HG03354 (cell line): ENCODE data around the gene SPIN1.

Experiments used
- ATAC-seq: cut with Tn5 transposase; IDR thresholded peaks from one replicate; pipeline ENCODE4 v1.9.1; 2021; ENCODE audit warnings: mild to moderate bottlenecking; ENCODE audit not compliant: unreplicated experiment, poor library complexity, severe bottlenecking

Gene SPIN1

DNA sequence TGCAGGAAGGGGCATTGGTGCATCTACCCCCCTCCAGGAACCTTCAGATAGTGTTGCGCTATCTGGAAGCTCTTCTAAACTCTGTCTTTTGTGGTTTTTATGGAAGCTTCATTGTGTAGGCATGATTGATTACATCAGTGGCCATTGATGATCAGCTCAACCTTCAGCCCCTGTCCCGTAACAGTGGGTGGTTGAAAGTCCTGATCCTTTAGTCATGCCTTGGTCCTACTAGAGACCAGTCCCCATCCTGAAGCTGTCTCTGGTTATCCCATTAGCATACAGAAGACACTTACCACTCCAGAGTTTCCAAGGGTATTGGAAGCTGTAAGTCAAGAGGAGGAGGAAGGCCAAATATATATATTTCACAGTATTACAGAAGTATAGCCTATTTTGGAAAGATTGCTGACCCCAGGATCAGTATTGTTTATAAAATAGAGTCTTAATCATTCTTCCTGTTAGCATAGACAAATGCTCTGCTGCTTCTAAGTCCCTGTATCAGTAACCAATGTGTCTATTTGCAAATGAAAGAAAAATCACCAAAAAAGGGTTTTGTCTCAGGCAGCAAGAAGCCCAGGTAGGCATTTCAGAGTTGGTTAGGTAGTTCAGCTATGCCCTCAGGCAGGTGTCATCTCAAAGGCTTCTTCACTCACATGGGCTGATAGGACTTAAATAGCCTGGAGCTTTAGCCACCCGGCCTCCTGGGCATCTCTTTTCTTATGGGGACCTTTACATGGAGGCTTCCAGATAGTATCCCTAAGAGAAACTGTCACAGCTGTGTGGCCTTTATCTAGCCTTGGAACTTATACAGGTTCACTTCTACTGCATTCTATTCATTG is 41.6 kb downstream of the SPIN1 start:
- no peak for ATAC-seq

DNA sequence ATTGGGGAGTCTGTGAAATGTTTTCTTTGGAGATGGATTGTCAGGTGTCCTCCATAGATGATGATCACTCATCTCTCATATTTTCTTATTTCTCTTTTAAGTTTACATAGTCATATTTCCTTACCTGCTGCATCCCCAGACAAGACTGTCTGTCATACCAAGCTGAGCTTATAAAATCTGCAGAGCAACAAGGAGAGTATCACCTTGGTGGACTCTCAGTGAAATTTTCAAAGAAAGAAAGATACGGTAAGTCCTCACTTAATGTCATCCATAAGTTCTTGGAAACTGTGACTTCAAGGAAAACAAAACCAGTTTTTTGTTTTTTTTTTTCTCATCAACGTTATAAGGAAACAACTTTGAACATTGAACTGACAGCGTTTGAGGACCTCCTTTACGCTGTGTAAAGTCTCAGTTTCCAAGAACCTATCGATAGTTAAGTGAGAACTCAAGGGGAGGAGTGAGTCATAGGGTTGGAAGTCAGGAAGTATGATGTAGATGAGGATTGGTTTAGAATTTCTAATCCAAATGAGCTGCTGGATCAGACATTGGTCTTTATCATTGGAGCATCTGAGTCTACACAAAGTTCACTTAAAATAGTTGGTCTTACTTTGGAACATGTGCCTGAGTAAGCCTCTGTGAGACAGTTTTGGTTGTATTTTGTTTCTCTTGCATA is 45.5 kb downstream of the SPIN1 start:
- no peak for ATAC-seq

DNA sequence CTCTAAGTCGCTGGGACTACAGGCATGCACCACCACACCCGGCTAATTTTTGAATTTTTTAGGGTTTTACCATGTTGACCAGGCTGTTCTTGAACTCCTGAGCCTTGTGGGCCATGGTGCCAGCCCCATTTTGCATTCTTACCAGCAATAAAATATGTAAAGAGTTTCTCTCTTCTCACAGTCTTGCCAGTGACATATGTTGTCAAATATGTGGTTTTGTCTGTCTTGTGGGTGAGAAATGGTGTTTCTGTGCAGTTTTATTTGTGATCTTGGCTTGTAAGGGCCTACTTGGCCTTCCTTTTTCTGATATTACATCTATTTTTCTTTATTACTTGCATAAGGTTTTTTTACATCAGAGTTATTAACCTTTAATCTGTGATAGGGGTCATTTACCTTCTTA is 47.1 kb downstream of the SPIN1 start:
- ATAC-seq = no peak

DNA sequence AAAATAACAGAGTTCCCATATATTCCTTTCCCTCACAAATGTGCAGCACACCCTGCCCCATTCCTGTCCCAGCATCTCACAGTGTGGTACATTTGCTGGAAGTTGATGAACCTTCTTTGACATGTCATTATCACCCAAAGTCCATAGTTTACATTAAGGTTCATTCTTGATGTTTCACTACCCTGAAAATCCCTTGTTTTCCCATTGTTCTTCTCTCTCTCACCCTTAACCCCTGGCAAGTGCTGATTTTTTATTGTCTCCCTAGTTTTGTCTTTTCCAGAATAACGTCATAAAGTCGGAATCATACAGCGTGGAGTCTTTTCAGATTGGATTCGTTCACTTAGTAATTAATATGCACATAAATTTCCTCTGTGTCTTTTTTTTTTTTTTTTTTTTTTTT is 48.1 kb downstream of the SPIN1 start:
- no peak for ATAC-seq

DNA sequence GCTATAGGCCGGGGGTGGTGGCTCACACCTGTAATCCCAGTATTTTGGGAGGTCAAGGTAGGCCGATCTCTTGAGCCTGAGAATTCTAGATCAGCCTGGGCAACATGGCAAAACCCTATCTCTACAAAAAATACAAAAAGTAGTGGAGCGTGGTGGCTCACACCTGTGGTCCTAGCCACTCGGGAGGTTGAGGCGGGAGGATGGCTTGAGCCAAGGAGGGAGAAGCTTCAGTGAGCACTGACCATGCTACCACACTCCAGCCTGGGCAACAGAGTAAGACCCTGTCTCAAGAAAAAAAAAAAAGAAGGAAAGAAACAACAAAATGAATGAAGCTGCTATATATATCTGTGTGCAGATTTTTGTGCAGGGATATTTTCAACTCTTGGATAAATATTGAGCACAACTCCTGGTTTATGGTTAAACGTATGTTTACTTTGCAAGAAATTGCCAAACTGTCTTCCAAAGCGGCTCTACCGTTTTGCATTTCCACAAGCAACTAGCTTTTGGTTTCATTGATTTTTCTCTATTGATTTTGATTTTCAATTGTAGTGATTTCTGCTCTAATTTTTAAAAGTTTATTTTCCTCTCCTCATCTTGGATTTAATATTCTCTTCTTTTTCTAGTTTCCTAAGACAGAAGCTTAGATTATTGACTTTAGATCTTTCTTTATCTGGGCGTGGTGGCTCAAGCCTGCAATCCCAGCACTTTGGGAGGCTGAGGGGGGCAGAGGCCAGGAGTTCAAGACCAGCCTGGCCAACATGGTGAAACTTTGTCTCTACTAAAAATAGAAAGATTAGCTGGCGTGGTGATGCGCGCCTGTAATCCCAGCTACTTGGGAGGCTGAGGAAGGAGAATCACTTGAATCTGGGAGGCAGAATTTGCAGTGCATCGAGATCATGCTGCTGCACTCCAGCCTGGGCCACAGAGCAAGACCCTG is 49.2 kb downstream of the SPIN1 start:
- no peak for ATAC-seq

DNA sequence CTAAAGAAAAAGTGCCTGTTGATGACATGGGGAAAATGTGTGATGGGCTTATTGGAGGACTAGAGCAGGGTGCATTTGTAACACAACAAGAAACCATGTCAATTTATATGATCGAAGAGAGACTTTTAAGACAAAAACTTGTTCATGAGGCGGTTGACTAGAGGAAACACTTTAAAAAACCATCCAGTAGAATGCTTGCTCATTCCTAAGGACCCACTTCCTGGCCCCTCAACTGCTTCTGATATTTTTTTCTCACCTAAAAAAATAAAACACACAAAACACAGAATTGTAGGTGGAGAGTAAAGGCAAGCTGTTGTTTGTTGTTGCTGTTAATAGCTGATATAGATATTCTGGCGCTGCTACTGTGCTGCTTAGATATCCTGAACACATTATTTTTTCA is 50.6 kb downstream of the SPIN1 start:
- no peak for ATAC-seq

DNA sequence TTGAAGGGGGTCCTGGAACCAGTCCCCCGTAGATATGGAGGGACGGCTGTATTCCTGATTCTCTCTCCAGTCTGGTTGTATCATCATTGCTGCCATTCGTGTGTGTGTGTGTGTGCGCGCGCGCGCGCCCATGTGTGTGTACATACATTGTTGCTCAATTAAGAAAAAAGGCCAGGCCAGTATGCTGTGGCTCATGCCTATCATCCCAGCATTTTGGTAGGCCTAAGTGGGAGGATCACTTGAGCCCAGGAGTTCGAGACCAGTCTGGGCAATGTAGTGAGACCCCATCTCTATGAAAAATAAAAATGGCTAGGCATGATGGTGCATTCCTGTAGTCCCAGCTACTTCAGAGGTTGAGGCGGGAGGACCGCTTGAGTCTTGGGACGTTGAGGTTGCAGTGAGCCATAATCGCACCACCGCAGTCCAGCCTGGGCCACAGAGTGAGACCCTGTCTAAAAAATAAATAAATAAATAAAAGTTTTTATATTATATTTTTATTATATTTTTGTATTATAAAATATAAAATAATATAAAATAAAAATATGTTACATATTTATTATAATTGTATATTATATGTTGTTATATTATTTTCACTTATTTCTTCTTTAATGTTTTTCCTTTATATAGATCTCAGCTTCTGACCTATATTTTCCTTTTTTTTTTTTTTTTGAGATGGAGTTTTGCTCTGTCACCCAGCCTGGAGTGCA is 53.2 kb downstream of the SPIN1 start:
- no peak for ATAC-seq

DNA sequence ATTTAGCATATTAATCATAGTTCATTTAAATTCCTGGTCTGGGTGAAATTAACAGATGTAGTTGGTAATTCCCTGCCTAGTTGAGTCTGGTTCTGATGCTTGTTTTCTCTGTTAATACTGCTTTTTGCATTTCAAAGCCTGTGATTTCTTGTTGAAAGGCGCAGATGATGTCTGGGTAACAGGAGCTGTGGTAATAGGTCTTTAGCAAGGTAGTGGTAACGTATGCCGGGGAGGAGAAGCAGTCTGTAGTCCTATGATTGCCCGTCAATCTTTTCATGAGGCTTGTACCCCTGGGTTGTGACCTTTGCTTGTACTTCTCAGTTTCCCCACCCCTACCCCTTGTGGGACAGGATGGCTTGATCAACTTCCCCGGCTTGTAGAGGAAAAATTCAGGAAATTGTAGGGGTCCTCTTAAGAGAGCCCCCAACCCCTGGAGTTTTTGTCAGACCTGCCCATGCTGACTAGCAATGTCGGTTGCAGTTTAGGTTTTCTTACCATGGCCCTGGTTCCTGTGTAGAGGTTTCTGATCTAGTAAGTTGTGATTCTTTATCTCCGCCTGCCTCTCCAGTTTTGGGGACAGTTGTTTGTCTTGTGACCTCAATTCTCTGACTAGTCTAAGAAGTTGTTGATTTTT is 55.4 kb downstream of the SPIN1 start:
- ATAC-seq = no peak

DNA sequence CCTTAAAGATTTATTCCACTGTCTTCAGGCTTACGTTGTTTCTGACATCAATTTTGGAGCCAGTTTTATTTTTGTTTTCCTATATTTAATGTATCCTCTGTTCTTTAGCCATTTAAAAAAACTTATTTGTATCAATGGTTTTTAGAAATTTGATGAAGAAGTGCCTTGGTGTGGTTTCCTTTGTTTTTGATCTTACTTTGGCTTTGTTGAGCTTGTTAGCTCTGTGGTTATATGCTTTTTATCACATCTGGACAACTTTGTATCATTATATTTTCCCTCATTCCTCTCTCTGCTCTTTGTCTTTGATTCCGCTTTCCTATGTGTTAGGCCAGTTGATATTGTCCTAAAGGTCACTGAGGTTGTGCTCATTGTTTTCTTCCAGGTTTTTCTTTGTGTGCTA is 58.5 kb downstream of the SPIN1 start:
- no peak for ATAC-seq

DNA sequence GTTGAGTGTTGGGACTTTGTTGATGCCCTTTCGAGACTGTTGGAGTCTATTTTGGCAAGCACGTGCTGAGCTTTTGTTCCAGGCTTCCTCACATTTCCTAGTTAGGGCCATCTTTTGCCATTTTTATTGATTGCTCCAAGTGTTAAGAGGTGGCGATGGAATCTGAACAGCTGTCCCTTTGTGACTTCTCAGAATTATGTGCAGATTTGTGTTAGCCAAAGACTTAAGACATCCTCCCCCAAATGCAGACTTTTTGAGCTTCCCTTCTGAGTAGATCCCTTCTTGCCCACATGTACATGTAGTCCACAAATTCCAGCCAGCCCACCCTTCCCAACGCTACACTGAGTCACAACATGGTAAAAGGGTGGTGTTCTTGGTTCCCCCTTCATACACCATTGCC is 59.2 kb downstream of the SPIN1 start:
- no peak for ATAC-seq

DNA sequence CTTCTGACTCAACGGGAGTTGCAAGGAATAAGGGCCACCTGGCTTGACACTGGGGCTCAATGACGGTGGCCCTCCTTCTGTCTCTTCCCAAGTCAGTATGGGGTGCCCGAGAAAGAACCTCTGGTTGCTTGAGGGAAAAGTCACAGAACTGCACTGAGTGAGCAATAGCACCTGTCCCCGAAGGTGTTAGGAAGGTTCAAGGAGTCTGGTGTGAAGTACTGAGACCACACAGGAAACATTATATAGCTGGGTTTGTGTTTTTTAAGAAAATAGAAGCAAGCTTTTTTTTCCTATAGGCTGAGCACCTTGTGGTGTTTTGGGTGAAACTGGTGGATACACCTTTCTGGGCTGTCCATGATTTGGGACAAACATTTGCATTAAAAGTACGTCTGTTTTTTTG is 62.9 kb downstream of the SPIN1 start:
- ATAC-seq = no peak

DNA sequence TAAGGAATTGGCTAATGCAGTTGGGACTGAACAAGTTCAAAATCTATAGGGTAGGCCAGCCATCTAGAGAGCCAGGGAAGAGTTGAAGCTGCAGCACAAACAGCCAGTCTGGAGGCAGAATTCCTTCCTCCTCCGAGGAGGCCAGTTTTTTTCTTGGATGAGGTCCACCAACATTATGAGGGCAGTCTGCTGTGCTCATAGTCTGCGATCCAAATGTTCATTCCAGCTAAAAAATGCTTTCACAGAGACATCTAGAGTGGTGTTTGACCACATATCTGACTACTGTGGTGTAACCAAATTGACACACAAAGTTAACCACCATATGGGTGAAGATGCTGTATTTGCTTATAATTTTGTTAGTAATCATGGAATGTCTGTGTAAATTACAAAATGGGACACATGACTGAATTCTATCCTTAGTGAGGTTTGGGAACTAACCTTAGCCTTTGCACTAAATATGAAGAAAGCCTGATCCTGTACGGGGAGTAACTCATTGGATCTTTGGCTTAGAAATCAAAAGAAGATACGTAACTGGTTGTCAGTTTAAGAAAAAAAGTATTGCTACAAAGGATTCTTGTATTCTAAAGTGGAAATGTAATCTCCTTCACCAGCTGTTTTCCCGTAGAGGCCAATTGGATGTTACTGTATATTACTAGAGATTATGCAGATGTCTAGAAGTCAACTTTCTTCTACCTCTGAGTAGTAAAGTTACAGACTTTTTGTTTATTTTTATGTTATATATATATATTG is 70.6 kb downstream of the SPIN1 start:
- no peak for ATAC-seq

DNA sequence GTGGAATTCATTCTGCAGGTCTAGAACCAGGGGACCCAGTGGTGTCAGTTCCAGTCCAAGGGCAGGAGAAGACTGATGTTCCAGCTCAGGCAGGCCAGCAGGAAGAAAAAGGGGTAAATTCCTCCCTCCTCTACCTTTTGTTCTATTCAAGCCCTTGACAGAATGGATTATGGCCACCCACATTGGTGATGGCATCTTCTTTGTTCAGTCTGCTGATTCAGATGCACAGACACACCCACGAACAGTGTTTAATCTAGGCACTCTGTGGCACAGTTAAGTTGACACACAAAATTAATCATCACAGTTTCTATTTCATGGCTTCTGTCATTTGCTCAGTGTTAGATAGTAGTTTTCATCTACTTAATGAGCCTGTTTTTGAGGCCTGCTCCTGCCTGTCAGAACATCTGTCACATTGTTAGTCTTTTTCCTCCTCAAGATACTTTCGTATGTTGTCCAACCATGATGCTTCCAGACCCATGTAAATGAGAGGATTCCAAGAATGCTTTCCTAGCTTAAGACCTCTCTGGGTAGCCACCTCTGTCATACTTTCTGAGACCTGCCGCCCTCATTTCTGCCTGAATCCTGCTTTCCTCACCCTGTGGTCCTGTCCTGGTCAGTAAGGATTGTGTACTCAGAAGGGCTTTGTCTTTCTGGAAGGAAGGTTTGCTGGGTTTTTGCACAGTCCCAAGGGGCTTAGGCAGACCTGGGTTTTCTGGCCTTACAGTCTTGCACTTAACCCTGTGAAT is 72.5 kb downstream of the SPIN1 start:
- ATAC-seq = no peak

DNA sequence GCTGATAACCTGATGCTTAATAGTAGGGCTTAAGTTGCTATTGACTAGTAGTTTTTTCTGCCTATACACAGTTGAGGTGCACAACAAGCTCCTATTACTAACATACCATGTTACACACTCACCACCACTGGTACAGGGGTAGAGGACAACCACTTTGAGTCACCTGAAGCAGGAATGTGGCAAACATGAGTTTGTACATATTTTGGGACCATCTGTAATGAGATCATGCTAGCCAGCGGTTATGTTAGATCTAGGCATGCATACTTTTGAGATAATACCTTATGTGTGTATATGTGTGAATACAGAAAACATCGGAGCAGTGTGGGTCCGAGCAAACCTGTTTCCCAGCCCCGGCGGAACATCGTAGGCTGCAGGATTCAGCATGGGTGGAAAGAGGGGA is 73.9 kb downstream of the SPIN1 start:
- ATAC-seq = no peak

DNA sequence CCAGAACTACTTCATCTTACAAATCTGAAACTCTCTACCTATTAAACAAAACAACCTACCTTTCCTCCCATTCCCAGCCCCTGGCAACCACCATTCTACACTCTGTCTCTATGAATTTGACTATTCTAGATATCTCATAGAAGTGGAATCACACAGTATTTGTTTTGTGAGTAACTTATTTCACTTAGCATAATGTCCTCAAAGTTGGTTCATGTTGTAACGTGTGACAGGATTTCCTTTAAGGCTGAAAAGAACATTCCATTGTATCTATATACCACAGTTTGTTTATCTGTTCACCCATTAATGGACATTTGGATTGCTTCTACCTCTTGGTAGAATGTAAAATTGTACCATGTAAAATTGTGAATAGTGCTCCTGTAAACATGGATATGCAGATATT is 76.6 kb downstream of the SPIN1 start:
- ATAC-seq = no peak

DNA sequence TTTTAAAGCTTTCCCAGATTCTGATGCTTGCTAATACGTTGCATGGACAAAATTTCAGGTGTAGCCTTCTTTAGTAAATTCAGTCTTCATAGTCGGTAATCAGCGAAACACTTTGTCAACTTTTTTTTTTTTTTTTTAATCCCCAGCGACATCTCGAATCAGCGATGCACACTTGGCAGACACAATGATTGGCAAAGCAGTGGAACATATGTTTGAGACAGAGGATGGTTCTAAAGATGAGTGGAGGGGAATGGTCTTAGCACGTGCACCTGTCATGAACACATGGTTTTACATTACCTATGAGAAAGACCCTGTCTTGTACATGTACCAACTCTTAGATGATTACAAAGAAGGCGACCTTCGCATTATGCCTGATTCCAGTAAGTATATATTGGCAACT is 80.0 kb downstream of the SPIN1 start:
- no peak for ATAC-seq

DNA sequence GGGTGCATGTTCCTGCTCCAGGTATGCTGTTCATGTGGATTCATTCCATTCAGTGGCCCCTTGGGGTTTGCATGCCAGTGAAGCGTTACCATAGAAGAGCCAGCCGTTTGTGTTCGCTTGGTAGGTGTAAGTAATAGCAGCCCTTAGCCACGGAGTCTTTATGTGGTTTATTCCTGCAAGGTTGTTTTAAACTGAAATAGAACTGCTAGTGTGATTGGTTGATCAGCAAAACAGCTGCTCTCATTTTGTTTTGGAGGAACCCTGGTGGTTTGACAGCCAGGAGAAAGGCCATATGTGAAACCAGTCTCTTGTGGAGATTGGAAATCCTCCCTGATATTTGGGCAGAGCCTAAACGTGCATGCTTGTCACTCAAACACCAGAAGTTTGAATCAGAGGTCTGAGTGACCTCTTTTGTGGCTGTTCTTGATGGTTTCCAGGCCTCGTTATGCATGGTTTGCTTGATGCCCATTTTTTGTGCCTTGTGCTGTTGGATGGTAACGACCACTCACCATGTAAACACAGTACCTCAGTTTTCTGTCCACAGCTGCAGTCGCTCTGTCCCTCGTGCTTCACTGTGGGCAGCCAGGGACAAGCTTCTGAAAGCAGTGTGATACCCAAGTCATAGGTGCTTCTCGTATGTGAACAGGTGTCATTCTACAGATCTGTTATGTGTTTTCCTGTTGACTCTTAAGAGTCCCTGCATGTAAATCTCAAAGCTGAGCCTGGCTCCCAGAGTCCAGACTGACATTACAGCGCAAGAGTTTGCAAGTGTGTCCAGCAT is 88.4 kb downstream of the SPIN1 start:
- peak; percentile 46 for ATAC-seq
